ENCODE results near the gene TENT5C.

Gene TENT5C

GRCh38 chr1:117605164-117605773 is 579 bp upstream of the TENT5C start (continued):
- TF ChIP-seq ZNF223 (tag by site-specific recombination; IDR thresholded peaks at IDR 0.05) (no peak), ZNF514 (tag by site-specific recombination; IDR thresholded peaks at IDR 0.05) (no peak), BCL11B (tag by site-specific recombination; IDR thresholded peaks at IDR 0.05; ENCODE audit: low read depth) (no peak), KLF1 (tag by site-specific recombination; IDR thresholded peaks at IDR 0.05) (peak; percentile 7), RBAK (tag by site-specific recombination; IDR thresholded peaks at IDR 0.05) (no peak), ZNF169 (tag by site-specific recombination; IDR thresholded peaks at IDR 0.05) (no peak), ZBTB8A (tag by site-specific recombination; IDR thresholded peaks at IDR 0.05) (0 out of 2 replicates have a peak, but pooled peaks have one; percentile 17), ZNF10 (tag by site-specific recombination; IDR thresholded peaks at IDR 0.05) (0 out of 2 replicates have a peak, but pooled peaks have one; percentile 10), ZNF548 (tag by site-specific recombination; IDR thresholded peaks at IDR 0.05) (no peak), ZSCAN5A (tag by site-specific recombination; IDR thresholded peaks at IDR 0.05) (no peak), ZNF292 (tag by site-specific recombination; IDR thresholded peaks at IDR 0.05; ENCODE audit: borderline replicate concordance, low read depth) (no peak), ZFP37 (tag by site-specific recombination; IDR thresholded peaks at IDR 0.05) (no peak), ZNF248 (tag by site-specific recombination; IDR thresholded peaks at IDR 0.05) (no peak), SALL2 (tag by site-specific recombination; IDR thresholded peaks at IDR 0.05; ENCODE audit: borderline replicate concordance) (no peak), ZNF112 (tag by site-specific recombination; IDR thresholded peaks at IDR 0.05) (no peak), ZNF114 (tag by site-specific recombination; IDR thresholded peaks at IDR 0.05) (no peak), ZNF843 (tag by site-specific recombination; IDR thresholded peaks at IDR 0.05) (peak; percentile 29; the same call in 1 of the 2 replicates), ZNF391 (tag by site-specific recombination; IDR thresholded peaks at IDR 0.05; ENCODE audit: borderline replicate concordance, low read depth) (0 out of 2 replicates have a peak, but pooled peaks have one; percentile 32), SCRT1 (tag by site-specific recombination; IDR thresholded peaks at IDR 0.05; ENCODE audit: borderline replicate concordance) (peak; percentile 62; the same call in 1 of the 2 replicates), ZNF280D (tag by site-specific recombination; IDR thresholded peaks at IDR 0.05) (no peak), ZBTB44 (tag by site-specific recombination; IDR thresholded peaks at IDR 0.05) (0 out of 2 replicates have a peak, but pooled peaks have one; percentile 35), ZNF26 (tag by site-specific recombination; IDR thresholded peaks at IDR 0.05) (no peak), MZF1 (tag by site-specific recombination; IDR thresholded peaks at IDR 0.05; ENCODE audit: borderline replicate concordance) (peak; percentile 50; the same call in 1 of the 2 replicates), ZNF747 (tag by site-specific recombination; IDR thresholded peaks at IDR 0.05) (no peak), ZNF362 (tag by site-specific recombination; IDR thresholded peaks at IDR 0.05) (peak; percentile 50; the same call in 1 of the 2 replicates), ZNF341 (tag by site-specific recombination; IDR thresholded peaks at IDR 0.05; ENCODE audit: low read depth) (no peak), INSM2 (tag by site-specific recombination; IDR thresholded peaks at IDR 0.05) (no peak), KLF16 (tag by site-specific recombination; IDR thresholded peaks at IDR 0.05) (no peak)

Data from HEK293 (cell line).